ENCODE results near the gene FCN3.
A peak's percentile ranks its signal among the peaks of the same experiment; 100 is the strongest.
"Not testable (repeated sequence)": the region's sequence is repeated elsewhere in the genome, so short reads cannot be mapped to it uniquely, and the experiment has no call there.

FCN3 gene

DNA sequence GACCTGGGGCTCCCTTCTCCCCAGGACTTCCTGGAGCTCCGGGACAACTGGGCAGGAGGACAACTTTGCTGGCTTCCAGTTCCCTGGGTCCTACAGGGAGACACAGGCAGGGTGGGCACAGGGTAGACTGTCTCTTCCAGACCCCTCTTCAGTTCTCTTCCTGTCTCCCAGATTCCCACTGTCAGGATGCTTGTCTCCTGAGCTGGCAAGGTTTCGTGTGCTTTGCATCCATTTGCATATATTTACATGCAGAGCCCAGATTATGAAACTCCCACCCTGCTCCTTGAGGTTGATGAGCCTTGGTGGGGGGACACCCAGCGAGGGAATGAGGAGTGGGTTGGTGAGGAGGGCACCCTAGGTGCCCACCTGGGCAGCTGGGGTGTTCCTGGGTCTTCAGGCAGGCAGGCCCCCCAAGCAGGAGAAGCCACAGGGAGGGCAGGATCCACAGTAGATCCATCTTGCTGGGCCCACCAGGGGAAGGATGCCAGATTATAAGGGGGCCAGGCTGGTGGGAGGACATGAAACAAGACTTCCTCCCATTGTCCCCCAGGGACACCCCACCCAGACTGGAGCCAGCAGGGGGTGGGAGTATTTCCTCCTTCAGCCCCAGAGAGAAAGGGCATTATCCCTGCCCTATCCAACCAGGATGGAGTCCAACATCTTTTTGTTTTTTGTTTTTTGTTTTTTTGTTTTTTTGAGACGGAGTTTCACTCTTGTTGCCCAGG lies at the start of gene FCN3:
FCN3 (minus strand) TSS at position 463 of the 725 bp plus-strand sequence; CDS start at position 457, 6 bp downstream.
- DNase-seq: no peak

DNA sequence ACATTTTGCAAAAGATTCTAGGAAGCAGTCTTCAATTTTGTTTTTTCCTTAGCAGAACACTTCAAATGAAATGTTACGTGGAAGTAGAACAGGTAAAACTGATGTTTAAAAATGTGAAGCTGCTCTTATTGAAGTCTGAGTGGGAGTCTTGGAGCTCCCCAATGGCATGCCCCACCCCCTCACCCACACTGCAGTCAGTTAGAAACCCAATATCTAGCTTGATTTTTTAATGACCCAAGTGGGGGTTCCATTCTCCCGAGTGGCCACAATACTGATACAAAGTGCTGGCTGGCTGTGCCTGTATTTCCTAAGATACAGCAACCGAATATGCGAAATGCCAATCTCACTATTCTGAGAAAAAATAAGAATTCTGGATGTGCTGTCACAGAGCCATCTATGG lies 49.1 kb upstream of the FCN3 start:
- no peak for DNase-seq

DNA sequence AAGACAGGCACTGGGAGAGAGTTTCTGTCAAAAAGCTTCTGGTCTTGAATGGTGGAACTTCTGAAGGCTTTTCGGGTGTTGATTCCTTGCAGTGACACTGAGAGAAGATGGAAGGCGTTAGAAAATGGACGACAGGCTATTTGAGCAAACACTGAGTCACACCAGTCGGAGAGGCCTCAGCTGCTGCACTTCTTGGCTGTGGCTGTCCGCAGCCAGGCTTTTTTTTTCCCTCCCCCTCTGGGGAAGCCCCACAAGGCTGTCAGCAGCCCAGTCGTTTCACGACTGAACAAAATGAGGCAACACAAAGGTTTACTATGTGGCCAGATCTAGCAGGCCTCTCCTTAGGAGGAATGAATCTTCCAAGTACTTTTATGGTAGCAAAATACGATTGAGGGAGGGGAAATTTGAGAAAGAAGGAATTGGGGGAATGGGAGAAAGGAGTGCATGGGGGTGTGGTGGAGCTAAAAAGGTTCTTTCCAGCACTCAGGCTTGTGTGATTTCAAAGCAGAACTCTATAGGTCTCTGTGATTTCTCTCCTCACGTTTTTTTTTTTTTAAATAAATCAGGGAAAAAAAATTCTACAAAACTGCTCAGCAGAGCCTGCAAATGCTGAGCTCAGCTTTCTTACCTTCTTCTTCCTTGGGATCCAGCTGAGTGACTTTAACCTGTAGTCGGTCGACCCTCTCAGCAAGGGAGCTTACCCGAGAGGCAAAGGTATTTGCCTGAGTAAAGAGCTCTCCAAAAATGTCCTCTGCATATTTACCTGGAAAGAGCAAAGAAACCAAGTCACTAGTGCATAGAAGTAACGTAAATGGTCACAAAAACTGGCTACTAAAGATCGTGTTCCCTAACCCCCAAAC lies 43.9 kb upstream of the FCN3 start:
- peak; percentile 75 for DNase-seq

DNA sequence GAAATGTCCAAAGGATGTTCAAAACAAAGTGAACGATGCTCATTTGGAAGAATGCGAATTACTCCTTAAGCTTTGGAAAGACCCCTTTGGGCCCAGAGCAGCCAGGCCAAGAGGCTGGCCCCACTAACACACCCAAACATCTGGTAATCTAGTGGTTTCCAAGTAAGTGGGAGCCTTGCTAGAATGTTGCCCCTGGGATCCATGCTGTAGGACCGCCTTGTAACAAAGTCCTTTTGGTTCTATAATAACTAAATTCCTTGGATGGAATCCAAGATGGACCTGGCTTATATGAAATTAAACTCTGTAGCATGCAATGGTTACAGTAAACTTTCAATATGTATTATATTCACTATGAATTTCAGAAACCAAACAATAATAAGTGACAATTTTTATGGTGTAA lies 43.1 kb upstream of the FCN3 start:
- DNase-seq: no peak

DNA sequence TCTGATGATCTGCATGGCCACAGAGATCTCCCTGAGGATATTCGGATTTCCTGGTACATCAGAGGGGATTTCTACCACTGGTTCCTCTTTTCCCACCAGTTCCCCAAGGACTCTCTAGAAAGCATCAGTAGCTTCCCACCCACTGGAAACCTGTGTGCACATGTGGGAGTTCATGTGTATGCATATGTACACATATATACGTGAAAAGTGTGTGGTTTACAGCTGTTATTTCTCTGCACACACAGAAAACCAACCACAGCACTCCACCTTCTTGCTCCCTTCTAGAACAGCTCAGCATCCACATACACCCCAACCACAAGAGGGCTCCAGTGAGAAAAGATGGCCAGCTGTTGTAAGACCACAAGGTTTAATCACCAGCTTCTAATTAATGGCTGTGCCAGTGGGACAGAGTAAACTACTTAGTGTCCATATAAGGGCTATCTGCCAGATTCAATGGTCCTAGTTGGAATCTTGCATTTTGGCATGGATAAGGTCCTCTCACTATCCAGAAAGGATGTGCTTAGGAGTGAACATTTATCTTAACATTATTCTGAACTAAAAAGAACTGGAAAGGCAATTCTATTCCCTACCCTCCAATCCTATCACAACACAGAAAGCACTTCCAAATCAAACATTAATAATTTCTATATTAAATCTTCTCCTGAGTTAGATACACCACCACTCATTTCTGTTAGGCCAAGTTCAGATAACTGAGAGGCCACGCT lies 41.9 kb upstream of the FCN3 start:
- DNase-seq: peak; percentile 55

DNA sequence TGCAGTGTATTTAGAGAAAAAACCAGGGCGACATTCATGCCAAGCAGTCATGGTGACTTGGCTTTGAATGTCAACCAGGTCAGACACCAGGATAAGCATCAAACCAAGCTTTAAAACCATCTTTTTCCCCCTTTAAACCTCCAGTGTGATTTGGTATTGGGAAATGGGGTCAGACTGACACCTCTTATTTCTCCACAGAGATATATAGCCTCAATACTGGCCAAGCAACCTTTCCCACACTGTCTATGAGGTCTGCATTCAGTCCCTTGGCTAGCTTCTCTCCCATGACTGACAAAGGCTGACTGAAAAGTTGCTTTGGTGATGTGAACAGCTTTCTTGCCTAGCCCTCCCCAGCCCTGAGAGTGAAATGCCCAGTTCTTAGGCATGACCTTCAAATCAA lies 39.5 kb upstream of the FCN3 start:
- no peak for DNase-seq

DNA sequence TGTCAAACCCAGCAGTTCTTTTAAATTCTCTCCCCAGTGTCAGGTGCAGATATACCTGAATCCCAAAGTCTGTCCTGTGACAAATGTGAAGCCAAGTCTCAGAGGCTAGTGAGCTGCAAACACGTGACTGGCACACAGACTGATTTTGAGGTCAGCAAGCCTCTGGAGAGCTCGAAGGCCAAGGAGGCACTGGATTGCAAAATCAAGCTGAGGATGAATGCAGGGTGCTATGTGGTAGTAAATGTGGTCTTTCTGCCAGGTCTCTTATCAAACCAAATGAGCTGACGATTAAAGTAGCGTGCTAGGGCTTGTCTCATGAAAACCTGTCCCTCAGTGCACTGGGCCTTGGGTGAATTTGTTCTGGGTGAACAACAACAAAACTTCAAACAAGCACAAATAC lies 38.4 kb upstream of the FCN3 start:
- DNase-seq: no peak

DNA sequence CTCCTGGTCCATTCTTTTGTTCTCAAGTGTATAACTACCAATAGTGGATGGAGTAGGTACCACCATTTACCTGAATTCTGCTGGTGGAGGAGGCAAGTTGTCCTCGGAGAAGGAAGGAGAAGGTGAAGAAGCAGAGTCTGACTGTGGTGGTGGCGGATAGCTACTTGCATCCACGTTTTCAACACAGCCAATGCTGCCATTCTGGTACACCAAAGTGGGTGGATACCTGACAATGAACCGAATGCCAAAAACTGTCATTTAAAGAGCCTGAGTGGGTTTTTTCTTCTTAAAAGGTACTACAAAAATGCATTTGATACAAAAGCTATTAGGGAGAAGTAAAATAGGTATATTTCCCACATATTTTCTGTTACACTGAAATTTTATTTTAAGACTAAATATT lies 37.9 kb upstream of the FCN3 start:
- no peak for DNase-seq

DNA sequence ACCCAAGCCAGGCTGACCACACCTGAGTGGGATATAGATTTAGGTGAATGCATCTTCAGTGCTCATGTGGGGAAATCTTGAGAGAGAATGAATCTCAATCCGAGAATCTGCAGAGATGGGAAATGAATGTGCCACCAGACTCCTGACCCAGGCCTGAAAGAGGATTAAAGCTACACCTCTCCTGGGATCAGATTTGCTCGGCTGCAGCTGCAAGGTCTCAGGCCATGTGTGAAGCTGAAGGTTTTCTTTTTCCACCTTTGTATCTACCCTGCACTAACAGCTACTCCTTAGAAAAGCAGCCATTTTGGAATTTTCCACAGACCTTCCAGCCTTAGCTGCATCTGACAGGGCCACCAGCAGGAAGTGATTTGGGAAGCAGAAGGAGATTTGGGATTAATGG lies 36.1 kb upstream of the FCN3 start:
- DNase-seq: no peak

DNA sequence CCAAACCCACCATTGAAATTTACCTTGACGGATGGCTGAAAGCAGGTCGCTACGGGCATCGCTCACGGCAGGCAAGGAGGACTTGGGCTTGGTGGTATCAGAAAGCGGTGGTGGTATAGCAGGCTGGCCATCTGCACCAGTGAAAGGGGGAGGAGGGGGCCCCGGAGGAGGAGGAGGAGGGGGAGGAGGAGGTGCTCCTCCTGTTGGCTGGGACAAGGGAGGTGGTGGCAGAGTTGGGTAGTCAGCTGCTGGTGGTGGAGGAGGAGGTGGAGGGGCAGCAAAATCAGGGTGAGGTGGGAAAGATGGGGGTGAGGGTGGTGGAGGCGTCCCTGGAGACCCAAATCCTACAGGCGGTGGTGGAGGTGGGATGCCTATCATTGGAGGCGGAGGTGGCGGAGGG lies 35.0 kb upstream of the FCN3 start:
- no peak for DNase-seq

DNA sequence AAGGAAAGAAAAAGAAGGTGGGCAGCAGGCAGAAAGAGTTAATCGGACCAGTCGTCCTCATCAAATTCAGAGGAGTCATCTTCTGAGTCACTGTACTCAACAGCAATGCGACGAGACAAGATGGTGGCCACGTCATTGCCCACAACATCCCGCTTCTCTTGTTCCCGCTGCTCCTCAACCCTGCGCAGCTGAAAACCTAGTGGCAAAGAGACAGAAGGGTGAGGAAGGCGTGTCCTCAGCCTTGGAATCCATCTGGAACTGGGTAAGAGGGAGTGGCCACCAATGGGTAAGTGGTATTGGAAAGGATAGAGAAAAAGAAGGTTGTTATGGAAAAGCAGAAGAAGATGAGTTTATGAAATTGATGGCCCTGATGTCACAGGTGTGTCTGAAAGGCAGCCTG lies 33.5 kb upstream of the FCN3 start:
- DNase-seq: no peak

DNA sequence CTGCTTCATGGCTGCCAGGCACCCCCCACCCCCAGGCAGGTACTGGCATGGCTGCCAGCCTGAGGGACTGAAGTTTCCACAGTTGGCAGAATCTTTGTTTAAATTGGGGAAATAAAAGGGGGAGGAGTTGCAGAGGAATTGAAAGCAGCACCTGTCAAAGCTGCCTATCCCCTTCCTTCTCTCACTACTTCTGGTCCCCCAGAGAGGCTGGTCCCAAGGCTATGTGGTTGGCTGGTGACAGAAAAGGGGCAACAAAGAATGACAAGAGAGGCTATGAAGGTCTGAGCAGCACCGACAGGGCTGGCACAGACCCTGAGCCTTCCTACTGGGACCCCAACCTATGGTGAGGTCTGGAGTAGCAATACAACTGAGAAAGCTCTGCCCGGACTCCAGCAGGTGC lies 32.2 kb upstream of the FCN3 start:
- not testable (repeated sequence) for DNase-seq

DNA sequence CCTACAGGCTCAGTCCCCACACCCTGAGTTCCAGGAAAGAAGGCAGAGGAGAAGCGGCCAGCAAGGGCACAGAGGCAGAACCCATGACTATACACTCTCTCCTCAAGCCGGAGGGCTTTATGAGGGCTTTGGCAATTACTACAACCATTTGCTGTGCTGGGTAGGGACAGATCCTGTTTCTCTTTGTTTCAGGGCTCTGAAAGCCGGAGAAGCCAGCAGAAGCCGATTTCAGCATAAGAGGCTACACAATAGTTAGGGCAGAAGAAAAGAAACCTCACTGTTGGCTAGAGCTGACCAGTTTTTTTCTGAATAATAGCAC lies 31.7 kb upstream of the FCN3 start:
- DNase-seq: no peak

DNA sequence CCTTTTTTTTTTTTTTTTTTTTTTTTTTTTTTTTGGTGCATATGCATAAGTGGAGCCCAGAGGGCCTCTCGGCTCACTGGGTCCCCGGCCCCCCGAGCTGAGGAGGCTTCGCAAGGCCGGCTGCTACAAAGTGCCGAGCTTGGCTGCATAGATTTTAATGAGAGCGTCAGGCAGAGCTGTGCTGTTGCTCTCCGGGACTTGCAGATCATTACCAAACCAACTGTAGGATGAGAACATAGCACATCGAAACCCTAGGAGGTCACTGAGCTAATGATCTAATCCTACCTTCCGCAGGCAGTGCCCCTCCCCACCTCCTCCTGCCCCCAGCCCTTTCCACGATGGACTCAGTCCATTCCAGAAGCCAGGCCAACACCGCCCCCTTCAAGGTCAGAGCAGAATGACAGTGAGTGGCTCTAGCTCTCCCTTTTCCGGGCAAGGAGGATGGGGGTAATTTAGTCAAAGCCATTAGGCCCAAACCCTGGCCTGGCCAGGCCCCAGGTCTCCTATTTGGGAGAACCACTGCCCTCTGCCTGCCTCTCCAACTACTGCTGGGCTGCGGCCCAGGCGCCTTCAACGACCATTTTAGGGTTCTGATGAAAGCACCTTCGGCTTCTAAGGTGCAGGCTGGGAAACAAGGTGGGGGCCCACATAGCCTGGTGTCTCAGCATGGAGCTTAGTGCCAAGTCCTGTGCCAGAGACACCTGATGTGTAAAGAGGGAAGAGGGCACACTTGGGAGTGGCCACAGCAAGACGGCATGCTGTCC lies 31.2 kb upstream of the FCN3 start:
- DNase-seq: not testable (repeated sequence)

DNA sequence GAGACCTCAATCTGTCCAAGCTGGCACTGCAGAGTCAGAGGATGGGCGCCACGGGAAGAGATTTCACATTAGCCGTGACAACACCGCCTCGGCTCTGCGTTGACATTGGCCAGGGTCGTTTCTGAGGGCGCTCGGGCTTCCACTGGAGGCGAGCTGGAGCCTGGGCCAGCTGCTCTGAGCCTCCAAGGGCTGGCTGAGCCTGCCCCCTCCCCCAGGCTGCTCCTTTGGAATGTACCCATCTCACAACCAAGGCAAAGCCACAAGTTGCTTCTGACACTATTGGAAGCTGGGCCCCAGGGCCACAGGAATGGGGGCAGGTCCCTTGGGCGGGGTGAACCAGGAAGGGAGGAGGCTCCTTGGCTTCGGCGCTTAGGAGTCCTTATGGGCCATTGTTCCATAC lies 30.4 kb upstream of the FCN3 start:
- no peak for DNase-seq

DNA sequence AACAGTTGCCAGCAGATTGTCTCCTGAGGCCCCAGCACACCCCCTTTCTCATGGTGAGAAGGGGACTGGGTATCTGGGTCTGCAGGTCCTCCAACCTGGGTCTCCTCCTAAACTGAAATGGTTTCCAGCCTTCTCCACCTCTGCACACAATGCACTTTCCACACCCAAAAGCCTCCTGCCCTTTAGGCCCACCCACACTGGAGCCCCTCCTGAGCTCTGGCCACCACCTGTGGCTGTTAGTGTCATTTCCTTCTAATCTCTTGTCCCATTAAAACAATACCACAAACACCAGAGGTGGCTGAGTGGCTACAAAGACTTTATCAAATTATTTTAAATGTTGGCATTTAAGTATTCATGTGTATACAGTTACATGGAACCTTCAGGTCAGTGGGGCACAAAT lies 29.3 kb upstream of the FCN3 start:
- no peak for DNase-seq

DNA sequence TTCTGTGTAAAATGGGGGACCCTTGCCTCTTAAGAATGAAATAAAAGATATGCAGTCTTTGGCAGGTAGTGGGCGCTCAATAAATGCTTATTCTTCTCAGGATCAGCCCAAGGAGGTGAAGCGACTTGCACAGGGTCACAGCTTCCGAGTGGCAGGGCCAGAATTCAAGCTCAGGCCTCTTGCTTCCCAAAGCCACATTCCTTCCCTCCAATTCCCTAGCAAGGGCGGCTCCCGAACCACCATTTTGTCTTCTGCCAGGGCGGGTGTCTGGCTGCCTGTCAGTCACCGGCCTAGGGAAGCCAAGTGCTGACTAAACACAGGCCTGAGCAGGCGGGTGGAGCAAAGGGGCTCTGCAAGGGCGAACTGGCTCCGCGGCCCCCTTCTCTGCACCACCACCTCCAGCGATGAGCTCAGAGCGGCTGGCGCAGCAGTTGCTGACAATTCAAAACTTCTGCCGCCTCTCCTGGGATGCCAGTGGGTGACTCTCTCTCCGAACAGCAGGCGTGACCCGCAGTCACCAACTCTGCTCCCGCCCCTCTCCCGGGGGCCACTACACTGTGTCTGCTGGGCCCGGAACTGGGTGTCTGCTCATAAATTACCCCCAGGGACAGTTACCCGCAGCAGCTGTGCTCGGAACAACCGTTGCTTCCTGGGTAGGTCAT lies 28.6 kb upstream of the FCN3 start:
- DNase-seq: no peak

DNA sequence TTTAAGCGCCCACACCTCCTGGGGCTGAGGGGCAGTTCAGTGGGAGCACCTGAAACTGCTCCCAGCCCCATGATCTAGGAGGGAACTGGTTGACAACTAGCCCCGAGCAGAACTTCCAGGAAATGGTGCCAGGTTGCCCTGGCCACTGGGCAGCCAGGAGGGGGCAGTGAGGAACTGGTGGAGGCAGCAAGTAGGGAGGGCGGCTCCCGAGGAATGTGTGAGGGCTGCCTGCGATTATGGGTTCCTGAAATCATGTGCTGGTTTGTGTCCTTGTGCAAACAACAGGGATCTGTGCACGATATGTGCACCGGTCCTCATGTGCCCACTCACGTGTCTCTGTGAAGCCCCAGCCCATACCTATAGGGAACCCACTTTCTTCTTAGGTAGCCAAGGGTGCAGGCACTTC lies 27.7 kb upstream of the FCN3 start:
- no peak for DNase-seq

DNA sequence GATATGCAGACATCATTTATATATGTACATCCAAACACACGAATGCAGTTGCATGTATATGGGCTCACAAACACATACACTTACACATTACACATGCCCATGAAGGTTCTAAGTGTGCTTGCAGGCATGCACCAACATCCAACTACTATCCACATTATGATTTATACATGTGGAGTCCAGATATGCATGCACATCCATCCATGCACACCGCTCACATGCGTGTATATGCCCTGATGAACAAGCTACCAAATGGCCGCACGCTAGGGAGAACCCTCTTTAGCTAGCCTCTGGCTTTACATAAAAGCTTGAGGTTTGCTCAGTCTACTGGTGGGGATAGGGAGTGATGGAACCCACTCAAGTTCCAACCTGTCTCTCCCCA lies 26.3 kb upstream of the FCN3 start:
- DNase-seq: no peak

DNA sequence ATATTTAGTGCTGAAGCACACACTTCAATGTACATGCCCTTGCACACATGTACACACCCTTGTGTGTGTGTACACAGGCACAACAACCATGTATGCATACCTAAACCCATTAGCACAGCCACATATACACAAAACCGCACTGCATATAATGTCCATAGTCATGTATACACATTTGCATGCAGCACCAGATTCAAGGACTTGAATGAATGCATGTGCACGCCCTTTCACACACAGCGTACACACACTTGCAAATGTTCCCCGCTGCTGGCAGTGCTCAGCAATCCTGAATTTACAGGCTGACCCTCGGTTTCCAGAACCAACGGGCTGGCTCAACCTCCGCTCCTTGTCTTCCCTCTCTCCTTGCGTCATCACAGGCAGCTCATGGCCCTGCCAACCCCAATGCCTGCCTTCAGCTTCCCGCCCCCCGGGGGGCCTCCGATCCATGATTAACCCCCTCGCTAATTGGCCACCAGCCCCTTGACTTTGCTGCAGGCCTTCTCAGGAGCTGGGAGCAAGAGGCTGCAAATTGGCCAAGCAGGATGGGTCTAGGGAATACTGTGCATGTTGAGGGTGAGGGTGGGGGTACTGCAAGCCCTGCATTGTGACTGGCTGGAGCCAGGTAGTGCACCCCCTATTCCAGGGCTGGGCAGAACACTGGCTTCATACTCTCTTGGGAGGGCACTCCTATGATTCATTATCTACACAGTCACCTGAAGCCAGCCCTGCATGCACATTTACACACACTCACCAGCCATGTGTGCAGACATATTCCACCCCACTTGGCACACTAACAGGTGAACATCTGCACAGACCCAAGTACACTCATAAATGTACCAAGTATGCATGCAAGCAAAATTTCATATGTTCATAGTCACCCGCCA lies 25.7 kb upstream of the FCN3 start:
- DNase-seq: no peak

DNA sequence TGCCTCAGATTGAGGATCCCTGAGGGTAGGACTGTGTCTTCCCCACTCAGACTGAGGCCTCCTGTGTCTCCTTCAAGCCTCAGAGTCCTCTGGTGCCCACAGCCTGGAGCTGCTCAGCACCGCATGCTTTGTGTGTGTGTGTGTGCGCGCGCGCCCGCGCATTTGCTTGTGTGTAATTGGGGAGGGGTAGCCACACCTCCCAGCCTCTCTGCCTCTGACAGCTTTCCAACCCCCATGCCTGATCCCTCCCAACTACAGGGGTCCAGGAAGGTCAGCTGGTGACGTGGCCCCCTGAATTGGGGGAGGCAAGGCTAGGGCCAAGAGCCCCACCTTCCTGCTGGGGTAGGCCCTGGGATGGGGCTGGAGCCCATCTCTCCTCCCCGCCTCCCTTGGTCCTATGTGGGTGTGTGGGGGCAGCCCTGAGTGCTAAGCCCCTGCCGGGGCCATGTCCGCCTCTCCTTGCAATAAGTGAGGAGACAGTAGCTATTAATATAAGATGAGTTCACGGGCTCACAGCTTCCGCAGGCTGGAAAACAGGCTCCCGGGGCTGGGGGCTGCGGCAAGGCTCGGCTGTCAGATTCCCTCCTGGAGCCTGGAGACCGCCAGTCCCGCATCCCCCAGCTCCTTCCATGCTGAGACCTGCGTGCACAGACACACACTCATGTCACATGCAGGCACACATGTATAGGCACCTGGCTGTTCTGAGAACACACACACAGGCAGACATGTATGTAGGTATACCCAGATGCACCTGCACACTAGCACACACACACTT lies 24.8 kb upstream of the FCN3 start:
- DNase-seq: no peak

All from activated naive CD4-positive, alpha-beta T cell treated with Interleukin-2 at 50 U/mL for 16 hours (primary cell).